Activated CD4-positive, alpha-beta memory T cell treated with anti-CD3 and anti-CD28 coated beads for 36 hours (primary cell): ENCODE data around the gene AGPAT2. TPM values are rescaled to one million over a fixed set of nuclear protein-coding genes. Genes with fewer than 3 reads are reported as not detected.
"Not testable (repeated sequence)": the region's sequence is repeated elsewhere in the genome, so short reads cannot be mapped to it uniquely, and the experiment has no call there.

Experiments used
- CTCF ChIA-PET: fragments of 350-600 bp; sonication (Branson Sonifier 250); formaldehyde crosslinking; loops from one replicate; lab custom pipeline; 2021; ENCODE audit warnings: antibody characterized with exemption, inconsistent platforms; lab: Charles Lee
- POLR2A ChIA-PET: fragments of 350-600 bp; sonication (Branson Sonifier 250); formaldehyde crosslinking; loops from one replicate; lab custom pipeline; 2021; ENCODE audit warnings: antibody characterized with exemption; lab: Charles Lee
- DNase-seq: peaks from one replicate; pipeline ENCODE4 v3.0.0-alpha.2; 2020
- H3K27ac Mint-ChIP-seq: one replicate; pipeline ENCODE4 v1.8.0; 2021; ENCODE audit warnings: mixed read lengths
- H3K27me3 Mint-ChIP-seq: one replicate; pipeline ENCODE4 v1.8.0; 2021; ENCODE audit warnings: mixed read lengths
- H3K36me3 Mint-ChIP-seq: one replicate; pipeline ENCODE4 v1.8.0; 2021; ENCODE audit warnings: mixed read lengths
- H3K4me1 Mint-ChIP-seq: one replicate; pipeline ENCODE4 v1.8.0; 2021; ENCODE audit warnings: low read depth, mixed read lengths
- H3K4me3 Mint-ChIP-seq: one replicate; pipeline ENCODE4 v1.8.0; 2021; ENCODE audit warnings: mild to moderate bottlenecking, mixed read lengths
- H3K9me3 Mint-ChIP-seq: one replicate; pipeline ENCODE4 v1.8.0; 2021; ENCODE audit warnings: mixed read lengths
- intact Hi-C: fragments of 100-400 bp; cut with micrococcal nuclease; formaldehyde crosslinking; loops from one replicate; pipeline ENCODE4 v1.15.1; 2023
- total RNA-seq, 2 experiments: library from RNA; stranded (reverse); gene quantifications; one replicate each; pipeline ENCODE4 v1.2.3, GENCODE V29; 2021

The AGPAT2 gene
- total RNA-seq, 2 experiments from 2014 or later, result 16.3 to 16.8 TPM

DNA sequence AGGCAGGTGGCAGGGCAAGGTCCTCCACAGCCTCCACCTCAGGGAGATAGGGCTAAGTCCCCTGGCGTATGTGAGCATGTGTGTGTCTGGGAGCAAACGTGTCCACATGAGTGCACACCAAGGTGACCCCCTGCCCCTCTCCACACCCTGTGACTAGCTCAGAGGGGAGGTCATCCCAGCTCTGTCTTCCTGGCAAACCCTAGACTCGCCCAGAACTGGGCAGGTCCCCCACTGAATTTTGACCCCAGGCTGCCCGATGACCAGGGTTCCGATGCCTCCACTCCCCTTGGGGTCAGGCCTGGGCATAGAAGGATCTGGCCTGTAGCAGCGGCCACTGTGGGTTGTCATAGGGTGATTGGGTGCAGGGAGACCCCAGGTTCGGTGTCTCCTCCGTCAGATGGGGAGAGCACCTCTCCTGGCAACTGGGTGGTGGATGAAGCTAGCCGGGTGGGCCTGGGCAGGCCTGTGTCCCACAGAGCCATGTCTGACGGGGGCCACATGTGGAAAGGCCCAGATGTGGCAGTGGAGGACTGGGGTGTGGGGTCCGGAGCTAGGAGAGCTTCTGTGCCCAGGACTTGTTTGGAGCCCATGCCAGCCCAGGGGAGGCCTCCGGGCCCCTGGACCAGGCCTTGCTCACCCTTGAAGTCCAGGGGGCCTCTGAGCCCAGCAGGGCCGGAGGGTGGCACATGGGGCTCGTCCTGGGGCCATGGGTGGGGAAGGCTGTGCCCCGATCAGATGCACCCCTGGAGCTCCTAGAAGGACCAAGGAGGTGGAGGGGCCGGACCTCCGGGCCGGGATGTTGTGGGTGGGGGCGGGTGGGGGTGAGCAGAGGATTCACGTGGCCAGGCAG, 31.3 kb upstream of the AGPAT2 start:
- DNase-seq, result no peak
- Mint-ChIP-seq H3K4me3 (no peak overlapping the region), H3K36me3 (peaks cover 3% of the 10 kb centered on the region), H3K27ac (no peak overlapping the region), H3K4me1 (peaks cover 3% of the 10 kb centered on the region), H3K9me3 (no peaks in the 10 kb centered on the region), H3K27me3 (peaks cover 11% of the 10 kb centered on the region)
- intact Hi-C loops, result no loop called here
- POLR2A ChIA-PET, result interaction anchor here (1.2 kb wide), 1 partner anchor 9 kb away, joined by 4 read pairs; no protein-coding TSS in a partner anchor
- CTCF ChIA-PET, result interaction anchor here (0.5 to 1.0 kb wide), 3 partner anchors 9 to 317 kb away, joined by 3 read pairs; no protein-coding TSS in a partner anchor

DNA sequence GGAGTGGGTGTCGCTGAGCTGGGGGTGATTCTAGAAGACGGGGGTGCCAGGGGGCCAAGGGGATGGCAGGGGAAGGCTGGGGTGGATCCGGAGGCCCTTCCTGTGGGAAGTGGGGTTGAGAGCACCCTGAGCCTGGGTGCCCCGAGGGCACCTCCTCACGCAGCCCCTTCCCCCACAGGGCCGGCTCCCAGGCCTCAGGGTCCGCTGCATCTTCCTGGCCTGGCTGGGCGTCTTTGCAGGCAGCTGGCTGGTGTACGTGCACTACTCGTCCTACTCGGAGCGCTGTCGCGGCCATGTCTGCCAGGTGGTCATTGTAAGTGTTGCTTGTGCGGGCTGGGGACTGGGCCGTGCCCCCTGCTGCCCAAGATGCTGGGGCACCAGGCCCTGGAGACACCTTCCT, 30.1 kb upstream of the AGPAT2 start:
- Mint-ChIP-seq H3K9me3 (no peaks in the 10 kb centered on the region), H3K4me1 (peaks cover 3% of the 10 kb centered on the region), H3K27ac (no peak overlapping the region), H3K27me3 (peaks cover 16% of the 10 kb centered on the region), H3K36me3 (no peaks in the 10 kb centered on the region), H3K4me3 (no peak overlapping the region)
- intact Hi-C loops, result no loop called here
- no peak for DNase-seq
- POLR2A ChIA-PET, result interaction anchor here (4.9 kb wide), 1 partner anchor 10 kb away, joined by 25 read pairs; no protein-coding TSS in a partner anchor
- CTCF ChIA-PET, result no interaction called here

DNA sequence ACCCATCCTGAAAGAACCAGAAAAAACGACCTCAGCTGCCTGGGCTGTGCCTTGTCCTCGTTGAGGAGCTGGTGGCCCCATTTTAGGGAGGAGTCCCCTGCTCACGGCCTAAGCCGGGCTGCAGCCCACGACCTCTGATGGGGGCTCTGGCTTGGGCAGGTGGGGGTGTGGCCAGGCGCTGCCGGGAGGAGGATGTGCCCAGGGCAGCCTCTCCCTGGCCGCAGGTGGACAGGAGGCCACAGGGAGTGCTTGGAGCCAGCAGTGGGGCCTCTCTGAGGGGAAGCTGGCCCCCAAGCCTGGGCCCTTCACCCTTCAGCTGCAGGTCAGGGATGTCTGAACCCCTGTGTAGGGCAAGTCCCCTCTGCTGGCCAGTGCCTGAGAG, 27.6 kb upstream of the AGPAT2 start:
- no peaks in the 10 kb centered on the region for H3K36me3 Mint-ChIP-seq
- peaks cover 29% of the 10 kb centered on the region for H3K27me3 Mint-ChIP-seq
- no peaks in the 10 kb centered on the region for H3K4me1 Mint-ChIP-seq
- intact Hi-C loops, result no loop called here
- CTCF ChIA-PET, result interaction anchor here (1.9 kb wide), 1 partner anchor 12 kb away, joined by 12 read pairs; no protein-coding TSS in a partner anchor
- DNase-seq, result no peak
- no peak overlapping the region for H3K27ac Mint-ChIP-seq
- no peaks in the 10 kb centered on the region for H3K9me3 Mint-ChIP-seq
- no peak overlapping the region for H3K4me3 Mint-ChIP-seq
- POLR2A ChIA-PET, result interaction anchor here (4.9 kb wide), 1 partner anchor 12 kb away, joined by 25 read pairs; no protein-coding TSS in a partner anchor

DNA sequence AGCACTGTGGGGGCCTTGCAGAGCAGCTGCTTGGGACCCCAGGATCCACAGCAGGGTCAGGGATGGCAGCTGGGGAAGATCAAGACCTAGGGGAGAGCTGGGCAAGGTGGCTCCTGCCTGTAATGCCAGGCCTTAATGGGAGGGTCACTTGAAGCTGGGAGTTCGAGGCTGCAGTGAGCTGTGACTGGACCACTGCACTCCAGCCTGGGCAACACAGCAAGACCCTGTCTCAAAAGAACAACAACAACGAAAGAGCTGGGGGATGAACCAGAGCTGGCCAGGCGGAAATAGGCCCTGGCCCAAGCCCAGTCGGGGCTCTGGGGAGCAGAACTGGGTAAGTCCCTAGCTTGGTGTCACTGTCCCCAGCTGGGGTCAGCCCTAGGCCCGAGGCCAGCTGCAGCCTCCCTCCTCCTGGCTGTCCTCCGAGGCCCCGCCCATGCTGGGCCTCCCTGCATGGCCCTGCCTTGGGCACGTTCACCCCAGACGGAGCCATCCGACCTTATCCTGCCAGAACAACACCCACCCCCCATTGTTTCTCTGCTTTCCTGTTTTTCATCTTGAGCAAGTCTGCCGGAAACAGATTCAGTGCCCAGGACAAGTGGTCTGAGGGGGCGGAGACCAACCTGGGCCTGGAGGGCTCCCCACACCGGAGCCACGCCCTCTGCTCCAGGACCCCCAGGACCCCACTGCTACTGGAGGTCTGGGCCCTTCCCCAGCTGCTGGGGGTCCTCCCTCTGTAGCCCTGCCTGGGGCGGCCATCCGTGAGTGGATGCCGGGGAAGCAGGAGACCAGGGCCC, 27.0 kb upstream of the AGPAT2 start:
- H3K27ac Mint-ChIP-seq, result no peak overlapping the region
- no peaks in the 10 kb centered on the region for H3K9me3 Mint-ChIP-seq
- ChIA-PET CTCF (interaction anchor here (1.1 to 1.2 kb wide), 2 partner anchors 13 to 15 kb away, joined by 3 to 6 read pairs; no protein-coding TSS in a partner anchor), POLR2A (interaction anchor here (4.9 kb wide), 1 partner anchor 13 kb away, joined by 25 read pairs; no protein-coding TSS in a partner anchor)
- H3K27me3 Mint-ChIP-seq, result peaks cover 29% of the 10 kb centered on the region
- intact Hi-C loops, result no loop called here
- no peak overlapping the region for H3K4me3 Mint-ChIP-seq
- DNase-seq, result no peak
- no peaks in the 10 kb centered on the region for H3K4me1 Mint-ChIP-seq
- no peaks in the 10 kb centered on the region for H3K36me3 Mint-ChIP-seq

DNA sequence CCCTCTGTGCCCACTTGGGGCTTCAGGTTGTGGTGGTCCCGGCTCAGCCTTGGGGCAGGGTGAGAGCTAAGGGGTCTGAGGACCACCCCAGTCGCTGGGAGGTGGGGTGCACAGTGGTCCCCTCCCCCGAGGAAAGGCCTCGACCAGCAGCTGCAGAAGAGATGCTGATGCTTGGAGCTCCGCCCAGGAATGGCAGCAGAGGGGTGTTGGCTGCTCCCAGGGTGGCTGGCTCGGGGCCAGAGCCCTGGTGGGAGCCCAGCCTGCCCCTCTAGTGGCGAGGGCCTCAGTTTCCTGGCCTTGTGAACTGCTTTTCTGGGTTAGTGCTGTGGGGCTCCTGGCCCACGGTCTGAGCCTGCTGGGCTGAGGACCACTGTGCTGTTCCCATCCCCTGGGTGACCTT, 26.3 kb upstream of the AGPAT2 start:
- Mint-ChIP-seq H3K27ac (no peak overlapping the region), H3K27me3 (peaks cover 29% of the 10 kb centered on the region), H3K9me3 (no peaks in the 10 kb centered on the region), H3K4me3 (no peak overlapping the region), H3K4me1 (no peaks in the 10 kb centered on the region), H3K36me3 (no peaks in the 10 kb centered on the region)
- intact Hi-C loops, result no loop called here
- POLR2A ChIA-PET, result interaction anchor here (4.9 kb wide), 1 partner anchor 14 kb away, joined by 25 read pairs; no protein-coding TSS in a partner anchor
- DNase-seq, result no peak
- CTCF ChIA-PET, result interaction anchor here (1.1 to 1.2 kb wide), 2 partner anchors 14 to 16 kb away, joined by 3 to 6 read pairs; no protein-coding TSS in a partner anchor

DNA sequence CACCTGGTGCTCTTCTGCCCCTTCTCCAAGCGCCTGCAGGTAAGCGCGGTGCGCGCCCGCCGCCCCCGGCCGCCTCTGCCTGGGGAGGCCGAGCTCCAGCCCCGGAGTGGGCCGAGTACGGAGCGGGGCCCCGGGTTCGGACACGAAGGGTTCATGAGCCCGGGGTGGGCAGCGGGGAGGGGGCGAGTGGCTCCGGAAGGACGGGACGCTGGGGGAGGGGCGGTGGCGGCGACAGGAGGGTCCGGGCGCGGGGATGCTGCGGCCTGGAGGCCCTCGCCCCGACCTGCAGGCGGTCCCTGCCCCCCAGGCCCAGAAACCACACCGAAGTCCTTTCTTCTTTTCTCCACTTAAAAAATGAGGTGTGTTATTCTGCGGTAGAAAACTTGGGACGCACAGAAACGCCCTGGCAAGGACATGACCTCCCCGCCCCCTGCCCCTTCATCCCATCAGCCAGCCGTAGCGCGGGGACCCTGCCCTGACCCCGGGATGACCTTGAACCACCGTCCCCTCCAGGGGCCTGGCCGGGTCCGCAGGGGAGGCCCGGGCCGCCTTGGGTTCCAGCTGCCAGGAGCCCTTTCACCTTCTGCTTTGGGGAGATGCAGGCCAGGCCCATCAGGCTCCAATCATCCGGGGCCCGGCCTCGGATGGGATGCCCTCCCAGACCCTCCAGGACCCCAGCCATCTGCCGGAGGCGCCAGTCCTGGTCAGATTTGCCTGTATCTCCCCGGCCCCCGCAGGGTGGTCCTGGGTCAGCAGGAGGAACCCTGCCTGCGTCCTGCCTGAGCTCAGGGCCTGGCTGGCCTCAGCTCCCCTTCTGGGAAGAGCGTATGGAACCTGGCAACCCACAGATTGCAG, 25.7 kb upstream of the AGPAT2 start:
- H3K4me3 Mint-ChIP-seq, result no peak overlapping the region
- ChIA-PET POLR2A (interaction anchor here (4.9 kb wide), 1 partner anchor 14 kb away, joined by 25 read pairs; no protein-coding TSS in a partner anchor), CTCF (interaction anchor here (1.1 to 1.2 kb wide), 2 partner anchors 15 to 17 kb away, joined by 3 to 6 read pairs; no protein-coding TSS in a partner anchor)
- no peaks in the 10 kb centered on the region for H3K36me3 Mint-ChIP-seq
- H3K9me3 Mint-ChIP-seq, result no peaks in the 10 kb centered on the region
- intact Hi-C loops, result no loop called here
- H3K4me1 Mint-ChIP-seq, result no peaks in the 10 kb centered on the region
- peaks cover 29% of the 10 kb centered on the region for H3K27me3 Mint-ChIP-seq
- H3K27ac Mint-ChIP-seq, result no peak overlapping the region
- DNase-seq, result no peak

DNA sequence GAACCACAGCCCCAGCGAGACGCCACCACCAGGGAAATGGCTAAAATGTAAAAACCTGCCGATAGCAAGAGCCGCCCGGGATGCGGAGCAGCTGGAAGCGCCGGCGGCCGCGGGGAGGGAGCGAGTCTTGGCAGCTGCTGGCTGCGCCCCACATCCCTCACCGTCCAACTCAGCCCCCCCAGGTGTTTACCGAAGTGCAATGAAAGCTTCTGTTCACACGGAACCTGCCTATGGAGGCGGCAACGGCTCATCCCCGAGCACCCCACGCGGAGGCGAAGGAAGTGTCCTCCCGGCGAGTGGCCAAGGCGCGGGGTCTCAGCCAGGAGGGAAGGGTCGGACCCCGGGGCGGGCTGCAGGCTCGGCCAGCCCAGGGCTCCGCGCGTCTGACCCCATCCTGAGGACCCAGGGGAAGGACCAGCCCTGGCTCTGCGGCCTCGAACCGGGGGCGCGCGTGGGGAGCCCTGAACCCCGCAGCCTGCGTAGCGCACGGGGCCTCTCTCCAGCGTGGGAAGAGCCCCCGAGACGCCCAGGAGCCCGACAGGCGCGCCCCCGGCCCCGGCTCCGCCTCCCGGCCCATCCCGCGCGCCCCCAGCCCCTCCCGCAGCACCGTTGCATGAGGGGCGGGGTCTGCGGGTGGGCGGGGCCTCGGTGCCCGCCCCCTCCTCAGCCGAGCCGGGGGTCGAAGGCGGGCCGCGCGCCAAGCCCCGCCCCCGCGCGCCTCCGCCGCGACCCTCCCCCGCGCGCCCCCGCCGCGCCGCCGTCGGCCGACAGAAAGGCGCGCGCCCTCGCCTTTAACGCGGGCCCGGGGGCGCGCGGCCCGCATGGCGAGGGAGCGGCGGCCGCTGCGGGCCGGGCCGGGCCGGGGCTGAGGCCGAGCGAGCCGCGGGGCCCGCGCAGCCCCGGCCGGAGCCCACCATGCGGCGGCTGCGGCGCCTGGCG, 24.8 kb upstream of the AGPAT2 start, which contains the start of gene DIPK1B:
TSS of gene DIPK1B (plus strand) at position 822 of the 939 bp plus-strand sequence. CDS start at position 916, 94 bp downstream.
- Mint-ChIP-seq H3K4me1 (no peaks in the 10 kb centered on the region), H3K27ac (no peak within 1 kb of the TSS), H3K4me3 (peak within 1 kb of the TSS; percentile 23), H3K36me3 (no peaks in the 10 kb centered on the region), H3K9me3 (no peaks in the 10 kb centered on the region), H3K27me3 (peaks cover 29% of the 10 kb centered on the region)
- intact Hi-C loops, result no loop called here
- ChIA-PET POLR2A (interaction anchor here (1.0 kb wide), 1 partner anchor 15 kb away, joined by 3 read pairs; no protein-coding TSS in a partner anchor), CTCF (no interaction called here)
- DNase-seq, result no peak

DNA sequence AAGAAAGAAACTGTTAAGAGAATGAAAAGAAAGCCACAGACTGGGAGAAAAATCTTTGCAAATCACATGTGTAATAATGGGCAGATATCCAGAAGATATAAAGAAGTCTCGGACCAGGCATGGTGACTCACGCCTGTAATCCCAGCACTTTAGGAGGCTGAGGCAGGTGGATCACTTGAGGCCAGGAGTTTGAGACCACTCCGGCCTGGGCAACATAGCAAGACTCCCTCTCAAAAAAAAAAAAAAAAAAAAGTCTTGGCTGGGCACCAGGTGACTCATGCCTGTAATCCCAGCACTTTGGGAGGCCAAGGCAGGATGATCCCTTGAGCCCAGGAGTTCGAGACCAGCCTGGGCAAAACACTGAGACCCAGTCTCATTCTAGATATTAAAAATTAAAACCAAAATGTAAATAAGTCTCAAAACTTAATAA, 24.0 kb upstream of the AGPAT2 start:
- H3K9me3 Mint-ChIP-seq, H3K36me3 Mint-ChIP-seq, H3K4me3 Mint-ChIP-seq, DNase-seq, H3K27ac Mint-ChIP-seq, intact Hi-C loops, H3K4me1 Mint-ChIP-seq: not testable (repeated sequence)
- ChIA-PET POLR2A (interaction anchor here (1.0 kb wide), 1 partner anchor 16 kb away, joined by 3 read pairs; no protein-coding TSS in a partner anchor), CTCF (interaction anchor here (0.7 kb wide), 1 partner anchor 76 kb away, joined by 3 read pairs; no protein-coding TSS in a partner anchor)
- H3K27me3 Mint-ChIP-seq, result peaks cover 29% of the 10 kb centered on the region

DNA sequence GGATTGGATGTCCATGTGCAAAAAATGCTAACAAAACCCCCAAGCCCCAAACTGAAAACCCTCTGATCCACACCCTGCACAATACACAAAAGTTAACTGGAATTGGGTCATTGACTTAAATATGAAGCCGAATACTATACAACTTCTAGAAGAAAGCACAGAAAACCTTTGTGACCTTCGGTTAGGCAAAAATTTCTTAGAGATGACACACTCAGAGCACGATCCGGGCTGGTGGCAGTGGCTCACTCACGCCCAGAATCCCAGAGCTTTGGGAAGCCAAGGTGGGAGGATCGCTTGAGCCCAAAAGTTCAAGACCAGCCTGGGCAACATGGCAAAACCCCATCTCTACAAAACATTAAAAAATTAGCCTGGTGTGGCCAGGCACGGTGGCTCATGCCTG, 23.3 kb upstream of the AGPAT2 start:
- H3K36me3 Mint-ChIP-seq, result no peaks in the 10 kb centered on the region
- H3K4me1 Mint-ChIP-seq, result no peaks in the 10 kb centered on the region
- no peaks in the 10 kb centered on the region for H3K9me3 Mint-ChIP-seq
- ChIA-PET CTCF (interaction anchor here (0.7 kb wide), 1 partner anchor 77 kb away, joined by 3 read pairs; no protein-coding TSS in a partner anchor), POLR2A (interaction anchor here (1.0 kb wide), 1 partner anchor 17 kb away, joined by 3 read pairs; no protein-coding TSS in a partner anchor)
- no peak overlapping the region for H3K4me3 Mint-ChIP-seq
- intact Hi-C loops, result no loop called here
- no peak for DNase-seq
- peaks cover 31% of the 10 kb centered on the region for H3K27me3 Mint-ChIP-seq
- no peak overlapping the region for H3K27ac Mint-ChIP-seq

DNA sequence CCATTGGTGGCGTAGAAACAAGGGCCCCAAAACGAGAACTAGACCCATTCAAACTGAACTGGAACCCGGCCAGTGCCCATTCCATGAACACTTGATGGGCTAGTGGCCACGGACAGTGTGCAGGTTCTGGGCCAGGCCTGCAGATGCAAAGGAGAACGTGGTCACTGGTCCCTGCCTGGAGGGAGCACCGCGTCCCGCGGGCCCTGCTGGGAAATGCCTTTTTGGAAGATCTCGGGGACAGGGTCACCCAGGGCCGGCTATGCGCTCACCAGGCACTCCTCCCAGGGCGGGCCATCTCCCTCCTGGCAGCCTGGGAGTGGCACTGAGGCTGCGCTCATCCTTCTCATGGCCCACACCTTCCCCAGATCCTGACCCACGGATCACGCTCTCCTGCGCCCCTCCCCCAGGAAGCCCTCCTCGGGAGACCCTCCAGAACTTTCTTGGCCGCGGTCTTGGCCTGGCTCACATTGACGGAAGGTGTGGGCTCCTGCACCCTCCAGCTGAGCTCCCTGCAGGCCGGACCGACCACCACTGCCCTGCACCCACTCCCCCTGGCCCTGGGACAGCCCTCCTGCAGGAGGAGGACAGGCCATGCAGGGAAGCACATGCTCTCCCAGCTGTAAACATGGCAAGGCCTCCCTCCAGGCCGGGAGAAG, 22.3 kb upstream of the AGPAT2 start:
- Mint-ChIP-seq H3K27me3 (peaks cover 34% of the 10 kb centered on the region), H3K27ac (no peak overlapping the region), H3K9me3 (no peaks in the 10 kb centered on the region), H3K36me3 (no peaks in the 10 kb centered on the region), H3K4me3 (no peak overlapping the region), H3K4me1 (no peaks in the 10 kb centered on the region)
- ChIA-PET CTCF (no interaction called here), POLR2A (no interaction called here)
- DNase-seq, result no peak
- intact Hi-C loops, result loop anchor here (10.0 kb wide), 1 partner anchor 45 kb away; the partner anchor contains the start of gene LCN8
